ENCODE results near the gene HES4. TPM values are rescaled to one million over a fixed set of nuclear protein-coding genes. Genes with fewer than 3 reads are reported as not detected.
"Not testable (repeated sequence)": the region's sequence is repeated elsewhere in the genome, so short reads cannot be mapped to it uniquely, and the experiment has no call there.

HES4 gene
- total RNA-seq, 1 experiment from 2014 or later = 18.5 TPM

DNA sequence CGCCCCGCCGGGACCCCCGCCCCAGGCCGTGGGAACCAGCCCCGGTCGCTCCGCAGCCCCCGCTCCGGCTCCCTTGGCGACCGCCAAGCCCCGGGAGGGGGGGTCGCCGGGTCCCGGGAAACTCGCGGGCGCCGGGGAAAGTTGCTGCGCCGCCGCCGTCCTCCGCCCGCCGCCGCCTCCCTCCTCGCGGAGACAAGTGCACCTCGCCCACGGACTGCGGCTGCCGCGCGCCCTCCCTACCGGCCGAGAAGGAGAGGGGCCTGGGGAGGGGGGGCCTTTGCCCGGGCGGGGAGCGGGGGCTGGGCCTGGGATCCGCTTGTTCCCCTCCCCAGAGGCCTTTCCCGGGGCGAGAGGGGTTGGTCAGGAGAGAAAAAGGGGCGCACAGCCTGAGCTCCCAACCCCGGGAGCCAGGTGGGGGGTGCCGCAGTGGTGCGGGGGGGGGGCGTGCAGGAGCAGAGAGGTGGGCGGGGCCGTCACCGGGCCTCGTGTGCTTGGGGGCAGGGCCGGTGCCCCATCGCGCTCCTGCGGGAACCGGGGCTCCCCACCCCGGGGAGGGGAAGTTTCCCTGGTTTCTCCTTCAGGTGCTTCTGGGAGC lies 20.6 kb upstream of the HES4 start:
- BruUV-seq (replicated peaks) = no TSS peak
- no peaks in the 10 kb centered on the region for H3K9me3 ChIP-seq (ENCODE audit: low read depth, low read length, poor library complexity, severe bottlenecking)
- intact Hi-C loops (cut with micrococcal nuclease; ENCODE audit: unreplicated experiment) = loop anchor here (10.0 kb wide), 1 partner anchor 284 kb away; the partner anchor contains the start of genes ACAP3 and PUSL1
- no peak for TF ChIP-seq EZH2 (IDR thresholded peaks at IDR 0.05; ENCODE audit: borderline replicate concordance, low read depth, low read length, poor library complexity, severe bottlenecking)
- TF ChIP-seq CTCF (conservative IDR thresholded peaks at IDR 0.05; ENCODE audit: low read depth, low read length) = no peak
- H3K4me1 ChIP-seq (ENCODE audit: insufficient read depth, low read length, poor library complexity, severe bottlenecking) = peaks cover 48% of the 10 kb centered on the region
- peak; percentile 67 for DNase-seq (ENCODE audit: low spot score)
- H3K36me3 ChIP-seq (ENCODE audit: insufficient read depth, low read length, poor library complexity, severe bottlenecking) = no peaks in the 10 kb centered on the region
- ChIA-PET CTCF (interaction anchor here (0.6 to 1.1 kb wide), 3 partner anchors 12 to 50 kb away, joined by 3 to 7 read pairs (median 4); no protein-coding TSS in a partner anchor), POLR2A (ENCODE audit: low non-redundant PET) (no interaction called here)
- H3K27me3 ChIP-seq (replicated peaks; ENCODE audit: insufficient read depth, low read depth, low read length, poor library complexity) = no peaks in the 10 kb centered on the region
- H3K27ac ChIP-seq (ENCODE audit: low read depth, low read length, poor library complexity, severe bottlenecking) = peak overlapping the region; percentile 76
- peak overlapping the region; percentile 74 for H3K4me3 ChIP-seq (ENCODE audit: low read depth, low read length, poor library complexity, severe bottlenecking)

DNA sequence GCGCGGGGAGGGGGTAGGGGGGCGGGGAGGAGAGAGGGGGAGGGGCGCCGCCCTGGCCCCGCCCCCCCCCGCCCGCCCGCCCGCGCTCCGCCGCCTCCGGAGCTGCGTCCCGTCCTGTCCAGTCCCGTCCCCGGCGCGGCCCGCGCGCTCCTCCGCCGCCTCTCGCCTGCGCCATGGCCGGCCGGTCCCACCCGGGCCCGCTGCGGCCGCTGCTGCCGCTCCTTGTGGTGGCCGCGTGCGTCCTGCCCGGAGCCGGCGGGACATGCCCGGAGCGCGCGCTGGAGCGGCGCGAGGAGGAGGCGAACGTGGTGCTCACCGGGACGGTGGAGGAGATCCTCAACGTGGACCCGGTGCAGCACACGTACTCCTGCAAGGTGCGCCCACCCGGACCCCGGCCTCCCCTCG lies 20.1 kb upstream of the HES4 start, which contains the start of gene AGRN:
AGRN (plus strand) TSS at position 121 of the 405 bp plus-strand sequence; CDS start at position 174, 53 bp downstream.
- Histone ChIP-seq H3K9me3 (ENCODE audit: low read depth, low read length, poor library complexity, severe bottlenecking) (no peaks in the 10 kb centered on the region), H3K4me1 (ENCODE audit: insufficient read depth, low read length, poor library complexity, severe bottlenecking) (peaks cover 44% of the 10 kb centered on the region), H3K27ac (ENCODE audit: low read depth, low read length, poor library complexity, severe bottlenecking) (peak within 1 kb of the TSS; percentile 76), H3K4me3 (ENCODE audit: low read depth, low read length, poor library complexity, severe bottlenecking) (peak within 1 kb of the TSS; percentile 74), H3K27me3 (replicated peaks; ENCODE audit: insufficient read depth, low read depth, low read length, poor library complexity) (no peaks in the 10 kb centered on the region), H3K36me3 (ENCODE audit: insufficient read depth, low read length, poor library complexity, severe bottlenecking) (no peaks in the 10 kb centered on the region)
- no peak for TF ChIP-seq EZH2 (IDR thresholded peaks at IDR 0.05; ENCODE audit: borderline replicate concordance, low read depth, low read length, poor library complexity, severe bottlenecking)
- no peak for TF ChIP-seq CTCF (conservative IDR thresholded peaks at IDR 0.05; ENCODE audit: low read depth, low read length)
- no peak for DNase-seq (ENCODE audit: low spot score)
- BruUV-seq (replicated peaks) = no TSS peak
- intact Hi-C loops (cut with micrococcal nuclease; ENCODE audit: unreplicated experiment) = loop anchor here (10.0 kb wide), 1 partner anchor 285 kb away; the partner anchor contains the start of genes ACAP3 and PUSL1
- POLR2A ChIA-PET (ENCODE audit: low non-redundant PET) = no interaction called here
- CTCF ChIA-PET = interaction anchor here (0.6 to 1.1 kb wide), 3 partner anchors 13 to 49 kb away, joined by 3 to 7 read pairs (median 4); no protein-coding TSS in a partner anchor

GRCh38 chr1:1019122-1019999 lies 19.5 kb upstream of the HES4 start:
- no TSS peak for BruUV-seq (replicated peaks)
- Histone ChIP-seq H3K4me3 (ENCODE audit: low read depth, low read length, poor library complexity, severe bottlenecking) (peak overlapping the region; percentile 42), H3K4me1 (ENCODE audit: insufficient read depth, low read length, poor library complexity, severe bottlenecking) (peaks cover 44% of the 10 kb centered on the region), H3K9me3 (ENCODE audit: low read depth, low read length, poor library complexity, severe bottlenecking) (no peaks in the 10 kb centered on the region), H3K36me3 (ENCODE audit: insufficient read depth, low read length, poor library complexity, severe bottlenecking) (no peaks in the 10 kb centered on the region), H3K27ac (ENCODE audit: low read depth, low read length, poor library complexity, severe bottlenecking) (no peak overlapping the region), H3K27me3 (replicated peaks; ENCODE audit: insufficient read depth, low read depth, low read length, poor library complexity) (no peaks in the 10 kb centered on the region)
- TF ChIP-seq CTCF (conservative IDR thresholded peaks at IDR 0.05; ENCODE audit: low read depth, low read length) (peak; percentile 50), EZH2 (IDR thresholded peaks at IDR 0.05; ENCODE audit: borderline replicate concordance, low read depth, low read length, poor library complexity, severe bottlenecking) (no peak)
- ChIA-PET POLR2A (ENCODE audit: low non-redundant PET) (no interaction called here), CTCF (interaction anchor here (0.6 to 1.1 kb wide), 6 partner anchors 13 to 138 kb away, joined by 3 to 10 read pairs (median 3); no protein-coding TSS in a partner anchor)
- peak; percentile 88 for DNase-seq (ENCODE audit: low spot score)
- intact Hi-C loops (cut with micrococcal nuclease; ENCODE audit: unreplicated experiment) = no loop called here

GRCh38 chr1:1018321-1018685 lies 18.4 kb upstream of the HES4 start:
- H3K27ac ChIP-seq (ENCODE audit: low read depth, low read length, poor library complexity, severe bottlenecking); BruUV-seq (replicated peaks); DNase-seq (ENCODE audit: low spot score); CTCF ChIA-PET; H3K9me3 ChIP-seq (ENCODE audit: low read depth, low read length, poor library complexity, severe bottlenecking); H3K27me3 ChIP-seq (replicated peaks; ENCODE audit: insufficient read depth, low read depth, low read length, poor library complexity); POLR2A ChIA-PET (ENCODE audit: low non-redundant PET); H3K4me3 ChIP-seq (ENCODE audit: low read depth, low read length, poor library complexity, severe bottlenecking); intact Hi-C loops (cut with micrococcal nuclease; ENCODE audit: unreplicated experiment); H3K36me3 ChIP-seq (ENCODE audit: insufficient read depth, low read length, poor library complexity, severe bottlenecking): not testable (repeated sequence)
- peaks cover 42% of the 10 kb centered on the region for H3K4me1 ChIP-seq (ENCODE audit: insufficient read depth, low read length, poor library complexity, severe bottlenecking)

Data from A673 (cell line).